Stimulated activated CD4-positive, alpha-beta T cell treated with anti-CD3 and anti-CD28 coated beads, Interleukin-12 subunit alpha, Interleukin-12 subunit beta, amount 100 ng/mL, for 48 hours (primary cell): ENCODE data around the gene GNB1.
A peak's percentile ranks its signal among the peaks of the same experiment; 100 is the strongest.

Experiments used
- DNase-seq, 3 donors: peaks; one replicate each; pipeline ENCODE4 v3.0.0-alpha.2; 2020; ENCODE audit warnings: low read depth in 2 of 3, low spot score in 1 of 3

Gene GNB1

GRCh38 chr1:1910651-1911331 is 19.9 kb upstream of the GNB1 start:
- DNase-seq, result no peak

- no peak for DNase-seq
Observed at GRCh38 chr1:1910033-1910465, 19.2 kb upstream of the GNB1 start.

- DNase-seq, result no peak
Observed at GRCh38 chr1:1908506-1908791, 17.6 kb upstream of the GNB1 start.

- DNase-seq, result no peak
Observed at GRCh38 chr1:1907098-1907736, 16.3 kb upstream of the GNB1 start.

GRCh38 chr1:1906185-1907097 is 15.6 kb upstream of the GNB1 start:
- peak; percentile 55 to 74 (median 66) for DNase-seq

- no peak for DNase-seq
Observed at GRCh38 chr1:1903224-1903623, 12.3 kb upstream of the GNB1 start.

- DNase-seq, result no peak
Observed at GRCh38 chr1:1901641-1902294, 10.9 kb upstream of the GNB1 start.

GRCh38 chr1:1900883-1901640 is 10.2 kb upstream of the GNB1 start:
- DNase-seq, result no peak

- DNase-seq, result no peak
Observed at GRCh38 chr1:1899967-1900327, 9.1 kb upstream of the GNB1 start.

GRCh38 chr1:1899266-1899966 is 8.5 kb upstream of the GNB1 start:
- no peak for DNase-seq

GRCh38 chr1:1898246-1898933 is 7.5 kb upstream of the GNB1 start:
- no peak for DNase-seq

GRCh38 chr1:1895456-1896336 is 4.8 kb upstream of the GNB1 start:
- no peak for DNase-seq

GRCh38 chr1:1895060-1895418 is 4.2 kb upstream of the GNB1 start:
- no peak for DNase-seq

GRCh38 chr1:1894354-1895059 is 3.6 kb upstream of the GNB1 start:
- no peak for DNase-seq

GRCh38 chr1:1893997-1894353 is 3.1 kb upstream of the GNB1 start:
- DNase-seq, result no peak

- no peak for DNase-seq
Observed at GRCh38 chr1:1893291-1893985, 2.6 kb upstream of the GNB1 start.

- no peak for DNase-seq
Observed at GRCh38 chr1:1892763-1893120, 1.9 kb upstream of the GNB1 start.
